Skeletal muscle cell (primary cell): ENCODE results near the gene TMED4.

ENCODE experiments used
- DNase-seq: peaks from one replicate; pipeline ENCODE4 v3.0.0-alpha.2; 2010; ENCODE audit warnings: low read depth
- H3K4me3 ChIP-seq: 2 replicates; pipeline ENCODE4 v1.5.1; 2011; ENCODE audit warnings: low read depth, mild to moderate bottlenecking, control low read depth, low read length, moderate library complexity

Gene TMED4

DNA sequence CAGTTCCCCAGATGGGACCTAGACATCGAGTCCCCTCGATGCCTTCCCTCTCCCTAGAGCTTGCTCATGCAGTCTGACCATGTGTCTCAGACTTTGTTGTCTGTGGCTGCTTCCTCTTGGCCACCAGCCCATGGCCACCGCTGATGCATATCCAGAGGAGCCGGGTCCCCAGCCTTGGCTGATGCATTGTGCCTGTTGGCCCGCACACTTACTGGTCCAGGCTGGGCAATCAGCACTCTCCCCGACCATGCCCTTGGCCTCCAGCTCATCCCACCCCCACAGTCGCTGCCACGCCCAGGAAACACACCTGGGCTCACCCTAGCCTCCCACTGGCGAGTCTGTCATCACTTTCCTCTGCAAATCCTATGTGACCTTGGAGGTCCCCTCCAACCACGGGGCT, 51.0 kb downstream of the TMED4 start:
- H3K4me3 ChIP-seq, result no peak overlapping the region
- no peak for DNase-seq
